Measurements from ENCODE around the gene ADTRP. TPM values are rescaled to one million over a fixed set of nuclear protein-coding genes. Genes with fewer than 3 reads are reported as not detected.

ADTRP gene
- total and polyA plus RNA-seq, 5 donors, result 0.05 to 0.59 (median 0.42) TPM; not detected in 2

DNA sequence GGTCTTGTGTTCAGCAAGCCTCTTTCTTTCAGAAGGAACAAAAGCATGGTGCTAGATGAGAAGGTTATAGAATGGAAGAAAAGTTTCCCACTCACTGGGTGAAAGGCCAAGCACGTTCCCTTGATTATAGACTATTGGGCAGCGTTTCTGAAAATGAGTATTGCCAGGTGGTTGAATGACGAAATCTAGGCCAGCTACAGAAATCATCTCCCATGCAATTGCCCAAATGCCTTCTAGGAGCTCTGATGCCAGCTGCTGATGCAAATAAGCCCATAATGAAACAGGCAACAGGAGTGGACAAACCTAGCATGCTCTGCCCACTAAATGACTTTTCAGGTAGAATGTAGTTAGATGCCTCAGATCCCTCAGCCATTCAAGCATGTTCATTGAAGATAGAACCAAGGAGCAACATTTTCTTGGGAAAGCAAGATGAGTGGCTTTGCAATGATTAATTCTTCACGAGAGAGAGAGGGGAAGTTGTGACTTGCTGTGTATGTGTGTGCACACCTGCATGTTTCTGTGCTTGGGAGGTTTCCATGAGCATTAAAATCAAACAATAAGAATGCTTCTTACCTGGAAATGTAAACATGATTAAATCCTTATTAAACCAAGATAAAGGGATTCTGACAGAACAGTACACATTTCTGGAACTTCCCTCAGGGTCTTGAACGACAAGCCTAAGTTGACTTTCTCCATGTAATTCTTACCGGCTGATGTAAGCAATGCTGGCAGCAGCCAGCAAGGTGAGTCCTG lies 43.6 kb downstream of the ADTRP start:
- ATAC-seq (no peak), DNase-seq (no peak)
- Histone ChIP-seq H3K4me3 (ENCODE audit: low read length) (no peak overlapping the region), H3K4me1 (ENCODE audit: control insufficient read depth, insufficient read depth, low read length) (no peaks in the 10 kb centered on the region), H3K9me3 (ENCODE audit: control insufficient read depth, low read length) (no peaks in the 10 kb centered on the region), H3K27me3 (ENCODE audit: control insufficient read depth, insufficient read depth) (no peaks in the 10 kb centered on the region), H3K27ac (ENCODE audit: low read length) (no peak overlapping the region)
- 89% methylated on average over 6 of the region's 6 CpGs for WGBS
- intact Hi-C loops (cut with DNase I), result no loop called here

DNA sequence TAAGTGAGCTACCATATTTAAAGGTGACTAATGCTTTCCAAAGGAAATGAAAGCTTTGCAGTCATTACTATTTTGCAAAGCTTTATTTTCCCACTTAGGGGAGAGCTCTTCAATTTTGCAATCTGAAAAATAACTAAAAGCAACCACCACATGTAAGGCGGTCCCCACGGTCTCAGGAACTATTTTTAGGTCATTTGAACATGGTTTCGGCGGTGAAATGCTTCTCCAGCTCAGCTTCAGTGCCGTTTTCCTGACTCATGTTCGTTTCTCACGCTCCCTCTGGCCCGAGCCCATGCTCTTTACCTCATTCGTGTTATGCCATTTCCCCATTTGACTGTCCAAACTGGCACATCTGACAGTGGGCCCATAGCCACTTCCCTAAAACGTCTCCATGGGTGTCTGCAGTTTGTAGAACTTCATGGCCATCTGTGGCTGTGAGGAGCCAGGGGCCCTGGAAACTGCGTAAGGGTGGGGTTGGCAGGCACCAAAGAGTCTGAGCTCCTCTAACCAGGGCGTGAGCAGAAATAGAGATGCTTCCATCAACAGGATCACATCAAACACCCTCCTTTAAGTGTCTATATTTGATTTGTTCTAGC lies 46.5 kb downstream of the ADTRP start:
- ATAC-seq (peak; percentile 82 to 85), DNase-seq (peak; percentile 67 to 82 (median 78))
- 60% methylated on average over 12 of the region's 12 CpGs for WGBS
- Histone ChIP-seq H3K4me1 (ENCODE audit: control insufficient read depth, insufficient read depth, low read length) (no peaks in the 10 kb centered on the region), H3K4me3 (ENCODE audit: low read length) (no peak overlapping the region), H3K9me3 (ENCODE audit: control insufficient read depth, low read length) (no peaks in the 10 kb centered on the region), H3K27ac (ENCODE audit: low read length) (peak overlapping the region; percentile 42), H3K27me3 (ENCODE audit: control insufficient read depth, insufficient read depth) (no peaks in the 10 kb centered on the region)
- intact Hi-C loops (cut with DNase I), result no loop called here

DNA sequence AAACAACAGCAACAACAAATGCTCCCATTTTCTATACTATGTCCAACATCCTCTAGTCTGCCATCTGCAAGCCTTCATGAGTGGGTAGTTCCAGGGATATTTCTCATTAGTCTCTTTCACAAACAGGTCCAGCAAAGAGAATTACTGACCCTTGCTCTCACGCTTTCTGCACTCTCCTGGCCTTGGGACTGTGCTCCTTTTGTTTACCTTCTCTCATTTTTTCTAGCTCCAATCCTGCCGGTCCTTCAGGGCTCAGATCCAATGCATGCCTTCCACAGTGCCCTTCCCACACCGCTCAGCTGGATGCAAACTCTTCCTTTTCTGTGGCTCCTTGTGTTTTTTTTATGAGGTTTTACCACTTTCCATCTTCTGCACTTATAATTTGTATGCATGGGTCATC lies 47.2 kb downstream of the ADTRP start:
- WGBS, result 67% methylated on average over 3 of the region's 3 CpGs
- H3K9me3 ChIP-seq (ENCODE audit: control insufficient read depth, low read length), result no peaks in the 10 kb centered on the region

DNA sequence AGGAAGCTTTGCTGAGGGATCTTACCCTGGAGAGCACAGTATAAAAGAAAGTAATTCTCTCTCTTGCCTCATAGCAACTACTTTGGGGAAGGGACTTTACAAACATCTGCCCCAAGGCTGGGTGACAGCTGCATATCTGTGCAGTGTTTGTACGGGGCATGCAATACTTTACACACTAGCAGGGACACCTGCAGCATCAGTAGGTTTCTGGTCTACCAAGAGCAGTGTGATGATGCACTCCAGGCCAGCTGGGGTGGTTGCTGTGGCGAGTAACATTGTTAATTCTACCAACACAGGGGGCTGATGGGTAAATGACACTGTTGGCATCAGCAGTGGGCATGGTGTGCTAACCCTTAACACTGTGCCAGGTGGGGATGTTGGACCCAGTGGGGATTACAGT lies 48.0 kb downstream of the ADTRP start:
- DNase-seq, result no peak
- 89% methylated on average over 2 of the region's 2 CpGs for WGBS
- intact Hi-C loops (cut with DNase I), result no loop called here
- H3K4me3 ChIP-seq (ENCODE audit: low read length), result no peak overlapping the region
- no peaks in the 10 kb centered on the region for H3K9me3 ChIP-seq (ENCODE audit: control insufficient read depth, low read length)
- ATAC-seq, result no peak
- H3K27ac ChIP-seq (ENCODE audit: low read length), result no peak overlapping the region
- no peaks in the 10 kb centered on the region for H3K4me1 ChIP-seq (ENCODE audit: control insufficient read depth, insufficient read depth, low read length)
- no peaks in the 10 kb centered on the region for H3K27me3 ChIP-seq (ENCODE audit: control insufficient read depth, insufficient read depth)

More for the DNA sequence above, 47.2 kb downstream of the ADTRP start:
- H3K27me3 ChIP-seq (ENCODE audit: control insufficient read depth, insufficient read depth), result no peaks in the 10 kb centered on the region
- ATAC-seq (no peak), DNase-seq (no peak)
- no peak overlapping the region for H3K27ac ChIP-seq (ENCODE audit: low read length)
- no peaks in the 10 kb centered on the region for H3K4me1 ChIP-seq (ENCODE audit: control insufficient read depth, insufficient read depth, low read length)
- intact Hi-C loops (cut with DNase I), result no loop called here
- H3K4me3 ChIP-seq (ENCODE audit: low read length), result no peak overlapping the region

DNA sequence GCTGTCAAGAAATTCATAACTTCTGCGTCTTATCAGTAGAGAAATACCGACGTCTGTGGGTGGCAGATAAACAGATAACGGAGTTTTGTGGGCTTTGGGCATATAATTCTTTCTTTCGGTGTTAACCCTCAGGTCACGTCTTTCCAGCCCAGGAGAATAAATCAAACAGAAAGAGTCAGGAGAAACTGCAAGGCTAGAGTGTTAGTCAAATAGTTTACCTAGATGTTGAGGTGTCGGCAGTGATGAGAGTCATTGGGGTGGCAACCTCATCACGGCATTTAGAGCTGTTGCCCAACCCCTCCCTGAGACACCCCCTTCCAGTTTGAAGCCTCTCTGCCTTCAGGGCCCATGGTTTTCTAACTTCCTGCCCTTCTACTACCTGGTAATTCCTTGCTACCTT lies 49.5 kb downstream of the ADTRP start:
- WGBS, result 80% methylated on average over 8 of the region's 8 CpGs
- intact Hi-C loops (cut with DNase I), result no loop called here
- H3K27ac ChIP-seq (ENCODE audit: low read length), result no peak overlapping the region
- no peaks in the 10 kb centered on the region for H3K9me3 ChIP-seq (ENCODE audit: control insufficient read depth, low read length)
- no peaks in the 10 kb centered on the region for H3K27me3 ChIP-seq (ENCODE audit: control insufficient read depth, insufficient read depth)
- ATAC-seq (no peak), DNase-seq (no peak)
- no peak overlapping the region for H3K4me3 ChIP-seq (ENCODE audit: low read length)
- H3K4me1 ChIP-seq (ENCODE audit: control insufficient read depth, insufficient read depth, low read length), result no peaks in the 10 kb centered on the region

DNA sequence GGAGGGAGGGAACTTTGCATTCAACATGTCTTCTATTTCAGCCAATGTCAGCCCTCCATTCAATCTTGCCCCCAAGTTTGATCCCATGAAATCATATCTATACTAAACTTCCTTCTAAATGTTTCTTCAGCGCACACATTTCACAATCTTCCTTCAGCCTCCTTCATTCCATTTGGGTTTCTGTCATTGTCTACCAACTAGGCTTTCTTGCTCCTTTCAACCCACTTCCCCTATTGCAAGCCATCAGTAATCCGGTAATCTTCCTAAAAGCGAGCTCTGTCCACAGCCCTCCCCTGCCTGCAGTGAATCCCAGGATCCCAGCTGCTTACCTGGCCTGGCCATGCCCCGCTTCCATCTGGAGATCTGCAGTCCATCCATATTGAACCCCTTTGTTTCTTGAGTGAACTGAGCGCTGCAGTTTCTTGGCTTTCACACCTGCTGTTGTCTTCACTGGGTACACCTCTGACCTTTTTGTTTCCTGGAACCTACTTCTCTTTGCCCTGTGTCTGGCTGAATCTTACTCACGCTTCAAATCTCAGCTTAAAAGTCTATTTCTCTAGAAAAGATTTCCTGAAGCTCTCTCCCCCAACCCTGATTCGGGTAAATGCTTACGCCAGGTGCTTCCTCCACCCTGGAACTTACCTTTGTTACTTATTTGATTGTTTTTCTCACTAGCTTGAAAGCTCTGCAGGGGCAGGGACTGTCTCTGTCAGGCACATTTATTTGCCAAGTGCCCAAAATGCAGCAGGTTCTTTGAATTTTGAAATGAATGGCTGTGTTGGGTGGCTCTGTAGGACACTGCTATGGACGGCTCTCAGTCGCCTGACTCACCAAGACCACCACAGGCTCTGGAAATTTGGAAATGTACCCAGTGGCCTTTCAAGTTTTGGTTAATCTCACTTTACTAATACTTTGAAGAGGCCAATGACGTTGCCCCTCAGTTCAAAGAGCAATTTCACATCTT lies 50.3 kb downstream of the ADTRP start:
- no peak overlapping the region for H3K4me3 ChIP-seq (ENCODE audit: low read length)
- 81% methylated on average over 11 of the region's 11 CpGs for WGBS
- no peaks in the 10 kb centered on the region for H3K9me3 ChIP-seq (ENCODE audit: control insufficient read depth, low read length)
- DNase-seq (no peak), ATAC-seq (no peak)
- H3K4me1 ChIP-seq (ENCODE audit: control insufficient read depth, insufficient read depth, low read length), result no peaks in the 10 kb centered on the region
- H3K27me3 ChIP-seq (ENCODE audit: control insufficient read depth, insufficient read depth), result no peaks in the 10 kb centered on the region
- intact Hi-C loops (cut with DNase I), result no loop called here
- H3K27ac ChIP-seq (ENCODE audit: low read length), result no peak overlapping the region

DNA sequence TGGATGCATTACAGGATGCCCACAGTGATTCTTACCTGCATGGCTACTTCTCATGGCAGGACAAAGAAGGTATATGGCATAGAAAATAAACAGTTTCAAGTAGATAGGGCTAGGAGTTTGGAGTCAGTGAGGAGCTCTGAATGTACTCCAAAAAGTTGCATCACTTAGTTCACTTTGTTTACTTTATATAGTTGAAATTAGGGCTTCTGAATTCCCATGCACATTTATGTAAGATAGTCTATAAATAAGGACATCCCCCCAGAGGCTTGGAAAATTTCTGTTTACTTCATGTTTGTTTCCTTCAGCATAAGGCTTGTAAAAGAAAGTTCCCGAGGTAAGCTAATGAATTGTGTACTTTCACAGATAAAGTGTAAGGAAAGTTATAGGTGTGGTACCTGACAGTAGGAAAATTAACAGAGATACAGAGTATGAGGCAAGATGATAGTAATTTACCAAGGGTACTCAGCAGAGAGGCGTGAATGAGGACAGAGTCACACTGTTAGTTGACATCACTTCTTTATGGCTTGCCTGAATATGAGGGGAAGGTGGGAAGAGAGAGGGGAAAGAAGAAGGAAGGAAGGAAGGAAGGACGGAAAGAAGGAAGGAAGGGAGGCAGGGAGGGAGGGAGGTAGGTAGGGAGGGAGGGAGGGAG lies 51.1 kb downstream of the ADTRP start:
- H3K27me3 ChIP-seq (ENCODE audit: control insufficient read depth, insufficient read depth), result no peaks in the 10 kb centered on the region
- 60% methylated on average over 3 of the region's 3 CpGs for WGBS
- intact Hi-C loops (cut with DNase I), result no loop called here
- DNase-seq (no peak), ATAC-seq (no peak)
- no peaks in the 10 kb centered on the region for H3K4me1 ChIP-seq (ENCODE audit: control insufficient read depth, insufficient read depth, low read length)
- no peak overlapping the region for H3K27ac ChIP-seq (ENCODE audit: low read length)
- H3K4me3 ChIP-seq (ENCODE audit: low read length), result no peak overlapping the region
- no peaks in the 10 kb centered on the region for H3K9me3 ChIP-seq (ENCODE audit: control insufficient read depth, low read length)

DNA sequence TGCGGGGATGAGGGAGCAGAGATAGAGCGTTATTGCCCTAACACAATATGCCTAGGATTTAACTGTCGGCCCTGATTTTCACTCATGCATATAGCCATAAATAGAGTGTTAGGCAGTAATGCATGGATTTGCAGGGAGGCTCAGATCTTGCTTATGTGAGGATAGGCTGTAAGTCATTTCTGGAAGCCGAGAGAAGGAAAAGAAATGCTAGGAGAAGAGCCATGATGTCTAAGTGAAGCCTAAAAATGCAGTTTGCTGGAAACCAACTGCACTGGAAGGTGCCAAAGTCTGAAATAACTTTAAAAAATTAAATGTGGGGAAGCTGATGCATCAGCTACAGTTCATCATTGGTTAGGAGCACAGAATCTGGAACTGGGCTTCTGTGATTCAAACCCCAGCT lies 54.3 kb downstream of the ADTRP start:
- no peaks in the 10 kb centered on the region for H3K9me3 ChIP-seq (ENCODE audit: control insufficient read depth, low read length)
- H3K27ac ChIP-seq (ENCODE audit: low read length), result no peak overlapping the region
- no peak overlapping the region for H3K4me3 ChIP-seq (ENCODE audit: low read length)
- intact Hi-C loops (cut with DNase I), result no loop called here
- no peaks in the 10 kb centered on the region for H3K4me1 ChIP-seq (ENCODE audit: control insufficient read depth, insufficient read depth, low read length)
- ATAC-seq (no peak), DNase-seq (no peak)
- H3K27me3 ChIP-seq (ENCODE audit: control insufficient read depth, insufficient read depth), result no peaks in the 10 kb centered on the region
- WGBS, result 88% methylated on average over 4 of the region's 4 CpGs

DNA sequence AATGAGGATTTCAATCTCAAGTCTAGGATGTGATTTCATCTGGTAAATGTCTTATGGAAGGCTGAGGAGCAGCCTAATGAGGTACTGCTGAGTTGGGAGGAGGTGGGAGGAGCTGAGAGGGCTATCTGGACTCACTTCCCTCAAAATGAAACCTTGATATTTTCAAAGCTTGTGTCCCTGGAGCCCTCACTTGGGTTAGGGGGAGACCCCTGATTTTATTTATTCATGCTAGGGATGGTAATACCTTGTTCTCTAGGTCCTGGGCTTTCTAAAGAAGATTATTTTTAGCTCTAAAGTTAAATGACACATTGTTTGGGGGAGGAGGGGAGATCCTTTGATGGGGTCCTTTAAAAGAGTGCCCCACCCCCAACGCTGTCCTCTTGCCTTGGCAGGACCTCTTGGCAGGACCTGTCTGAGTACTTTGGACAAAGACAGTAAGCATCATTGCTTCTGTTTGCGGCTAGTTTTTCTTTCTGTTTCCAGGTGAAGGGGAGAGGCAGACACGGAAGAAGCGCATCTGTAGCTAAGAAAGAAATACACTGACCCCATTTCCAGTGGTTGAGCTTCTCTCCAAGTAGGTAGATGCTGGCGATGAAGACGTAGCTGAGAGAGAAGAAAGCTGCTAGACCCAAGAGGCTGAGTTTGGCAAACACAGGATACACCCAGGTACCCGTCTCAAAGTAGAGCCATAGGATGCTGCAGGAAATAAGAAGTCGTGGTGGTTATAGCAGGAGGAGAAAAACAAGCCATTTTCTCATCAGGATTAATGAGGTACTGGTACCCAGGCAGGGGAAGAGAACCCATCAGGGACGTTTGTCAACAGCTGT lies 55.6 kb downstream of the ADTRP start:
- Histone ChIP-seq H3K9me3 (ENCODE audit: control insufficient read depth, low read length) (no peaks in the 10 kb centered on the region), H3K27ac (ENCODE audit: low read length) (no peak overlapping the region), H3K4me1 (ENCODE audit: control insufficient read depth, insufficient read depth, low read length) (no peaks in the 10 kb centered on the region), H3K4me3 (ENCODE audit: low read length) (no peak overlapping the region), H3K27me3 (ENCODE audit: control insufficient read depth, insufficient read depth) (no peaks in the 10 kb centered on the region)
- DNase-seq, result no peak
- 77% methylated on average over 9 of the region's 9 CpGs for WGBS
- ATAC-seq, result no peak
- intact Hi-C loops (cut with DNase I), result no loop called here

DNA sequence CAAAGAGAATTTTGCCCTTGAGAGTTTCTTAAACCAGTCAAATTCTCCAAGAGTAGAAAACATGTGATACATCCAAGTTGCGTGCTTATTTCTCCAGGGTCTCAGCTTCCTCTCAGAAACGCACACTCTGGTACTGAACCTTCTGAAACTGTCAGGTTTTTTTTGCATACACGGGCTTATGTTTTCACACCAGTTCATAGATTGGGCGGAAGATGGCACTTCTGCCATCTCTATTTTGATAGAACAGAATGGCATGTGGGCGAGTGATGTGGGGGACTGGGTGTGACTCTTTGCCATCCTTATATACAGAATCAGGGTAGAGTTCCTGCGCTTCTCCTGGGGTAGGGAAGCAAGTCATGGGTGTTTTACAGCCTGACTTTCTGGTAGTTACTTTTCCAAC lies 56.4 kb downstream of the ADTRP start:
- Histone ChIP-seq H3K9me3 (ENCODE audit: control insufficient read depth, low read length) (no peaks in the 10 kb centered on the region), H3K4me1 (ENCODE audit: control insufficient read depth, insufficient read depth, low read length) (no peaks in the 10 kb centered on the region), H3K4me3 (ENCODE audit: low read length) (no peak overlapping the region), H3K27ac (ENCODE audit: low read length) (no peak overlapping the region), H3K27me3 (ENCODE audit: control insufficient read depth, insufficient read depth) (no peaks in the 10 kb centered on the region)
- WGBS, result 84% methylated on average over 6 of the region's 6 CpGs
- DNase-seq (no peak), ATAC-seq (no peak)
- intact Hi-C loops (cut with DNase I), result no loop called here

Measured in right cardiac atrium (tissue), 5 donors.